ENCODE measurements around the gene NKIRAS1.

The NKIRAS1 gene

DNA sequence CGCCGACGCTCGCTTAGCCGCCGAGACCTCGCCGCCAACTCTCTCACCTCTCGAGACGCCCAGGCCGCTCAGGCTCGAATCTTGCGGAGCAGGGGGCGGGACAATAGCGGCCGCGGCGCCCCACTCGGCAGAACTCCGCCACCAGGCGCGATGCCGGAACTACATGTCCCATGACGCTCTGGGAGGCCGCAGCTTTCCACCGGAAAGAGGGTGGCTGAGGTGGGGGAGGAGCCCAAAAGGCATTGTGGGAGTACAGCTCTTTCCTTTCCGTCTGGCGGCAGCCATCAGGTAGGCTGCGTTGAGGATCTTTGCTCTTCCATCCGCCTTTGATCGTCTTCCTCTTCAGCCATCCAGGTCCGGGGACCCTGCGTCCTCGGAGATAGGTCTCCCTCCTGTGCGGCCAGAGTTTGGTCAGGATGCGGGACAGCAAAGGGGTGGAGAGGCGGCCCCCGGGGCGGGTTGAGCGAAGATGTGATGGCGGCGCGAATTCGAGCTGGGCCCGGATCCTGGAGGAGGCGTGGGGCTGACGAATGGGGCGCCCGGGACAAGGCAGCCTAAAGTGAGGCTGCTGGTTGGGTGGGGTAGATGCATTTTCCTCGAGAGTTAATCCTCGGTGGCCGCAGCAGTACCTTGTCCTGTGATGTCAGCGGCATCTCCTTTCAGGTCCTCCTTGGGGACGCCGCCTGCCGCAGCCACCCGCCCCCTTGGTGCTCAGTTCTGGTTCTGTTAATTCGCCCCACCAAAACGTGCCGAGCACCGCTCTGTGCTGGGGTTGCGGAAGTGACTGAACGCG lies at the start of gene NKIRAS1, which contains the start of gene RPL15:
NKIRAS1 (minus strand) TSS at position 105 of the 793 bp plus-strand sequence. CDS start 6,086 bp downstream, outside the sequence.
RPL15 (plus strand) TSS at position 247 of the 793 bp plus-strand sequence. CDS start 728 bp downstream, outside the sequence.
- in situ Hi-C loops (cut with HindIII; ENCODE audit: low sequenced_read_pairs), result no loop called here
- peak within 1 kb of the TSS; percentile 98 for H3K4me3 ChIP-seq (ENCODE audit: low read depth, low read length)
- TF ChIP-seq, protein P1, sequence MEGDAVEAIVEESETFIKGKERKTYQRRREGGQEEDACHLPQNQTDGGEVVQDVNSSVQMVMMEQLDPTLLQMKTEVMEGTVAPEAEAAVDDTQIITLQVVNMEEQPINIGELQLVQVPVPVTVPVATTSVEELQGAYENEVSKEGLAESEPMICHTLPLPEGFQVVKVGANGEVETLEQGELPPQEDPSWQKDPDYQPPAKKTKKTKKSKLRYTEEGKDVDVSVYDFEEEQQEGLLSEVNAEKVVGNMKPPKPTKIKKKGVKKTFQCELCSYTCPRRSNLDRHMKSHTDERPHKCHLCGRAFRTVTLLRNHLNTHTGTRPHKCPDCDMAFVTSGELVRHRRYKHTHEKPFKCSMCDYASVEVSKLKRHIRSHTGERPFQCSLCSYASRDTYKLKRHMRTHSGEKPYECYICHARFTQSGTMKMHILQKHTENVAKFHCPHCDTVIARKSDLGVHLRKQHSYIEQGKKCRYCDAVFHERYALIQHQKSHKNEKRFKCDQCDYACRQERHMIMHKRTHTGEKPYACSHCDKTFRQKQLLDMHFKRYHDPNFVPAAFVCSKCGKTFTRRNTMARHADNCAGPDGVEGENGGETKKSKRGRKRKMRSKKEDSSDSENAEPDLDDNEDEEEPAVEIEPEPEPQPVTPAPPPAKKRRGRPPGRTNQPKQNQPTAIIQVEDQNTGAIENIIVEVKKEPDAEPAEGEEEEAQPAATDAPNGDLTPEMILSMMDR (IDR thresholded peaks at IDR 0.05; ENCODE audit: low read depth, low read length), result peak; percentile 46
- DNase-seq (ENCODE audit: low read depth, low spot score), result peak; percentile 97

DNA sequence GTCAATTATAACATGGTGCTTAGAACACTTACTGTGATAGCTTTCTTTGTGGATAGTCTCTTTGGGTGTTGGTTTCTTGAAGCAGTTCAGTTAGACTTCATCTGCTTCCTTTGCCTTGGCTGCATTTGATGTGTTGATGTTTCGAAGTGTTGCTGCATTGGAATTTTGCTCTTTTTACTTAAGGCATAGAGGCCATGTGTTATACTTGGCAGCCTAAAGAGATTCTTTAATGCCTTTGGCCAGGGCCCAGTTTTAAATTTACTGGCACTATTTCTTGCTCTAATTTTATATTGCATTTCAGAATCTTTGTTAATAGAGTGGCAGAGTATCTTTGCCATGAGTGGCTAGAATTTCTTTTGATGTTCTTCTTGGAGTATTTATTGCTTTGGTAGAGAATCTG lies 49.5 kb upstream of the NKIRAS1 start:
- DNase-seq (ENCODE audit: low read depth, low spot score), result peak; percentile 63
- in situ Hi-C loops (cut with HindIII; ENCODE audit: low sequenced_read_pairs), result no loop called here
- TF ChIP-seq, protein P1 (IDR thresholded peaks at IDR 0.05; ENCODE audit: low read depth, low read length), result no peak
- H3K4me3 ChIP-seq (ENCODE audit: low read depth, low read length), result no peak overlapping the region

DNA sequence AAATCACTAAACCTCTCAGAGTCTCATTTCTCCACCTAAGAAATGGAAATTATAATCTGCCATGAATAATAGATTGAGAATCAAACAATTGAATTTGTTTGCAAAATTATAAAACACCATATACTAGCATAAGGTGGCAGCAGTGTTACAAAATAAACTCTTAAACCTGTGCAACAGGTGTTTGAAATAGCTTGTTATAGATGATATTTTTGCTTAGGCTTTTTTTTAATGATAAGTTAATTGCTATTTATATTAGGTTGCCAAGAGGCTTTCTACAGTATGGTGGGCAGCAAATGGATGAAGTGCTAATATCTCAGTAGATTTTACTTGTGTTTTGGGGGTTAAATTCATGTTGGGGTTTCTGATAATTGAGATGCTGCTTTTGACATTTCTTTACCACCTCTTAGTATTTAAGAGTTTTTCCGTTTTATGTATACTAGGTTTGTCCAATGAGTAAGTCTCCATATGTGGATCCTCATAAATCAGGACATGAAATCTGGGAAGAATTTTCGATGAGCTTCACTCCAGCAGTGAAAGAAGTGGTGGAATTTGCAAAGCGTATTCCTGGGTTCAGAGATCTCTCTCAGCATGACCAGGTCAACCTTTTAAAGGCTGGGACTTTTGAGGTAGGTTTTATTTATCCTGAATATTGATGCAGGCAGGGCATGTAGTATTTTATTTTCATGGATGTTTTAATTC lies 47.9 kb upstream of the NKIRAS1 start:
- in situ Hi-C loops (cut with HindIII; ENCODE audit: low sequenced_read_pairs), result no loop called here
- DNase-seq (ENCODE audit: low read depth, low spot score), result no peak
- TF ChIP-seq, protein P1 (IDR thresholded peaks at IDR 0.05; ENCODE audit: low read depth, low read length), result no peak
- H3K4me3 ChIP-seq (ENCODE audit: low read depth, low read length), result no peak overlapping the region

DNA sequence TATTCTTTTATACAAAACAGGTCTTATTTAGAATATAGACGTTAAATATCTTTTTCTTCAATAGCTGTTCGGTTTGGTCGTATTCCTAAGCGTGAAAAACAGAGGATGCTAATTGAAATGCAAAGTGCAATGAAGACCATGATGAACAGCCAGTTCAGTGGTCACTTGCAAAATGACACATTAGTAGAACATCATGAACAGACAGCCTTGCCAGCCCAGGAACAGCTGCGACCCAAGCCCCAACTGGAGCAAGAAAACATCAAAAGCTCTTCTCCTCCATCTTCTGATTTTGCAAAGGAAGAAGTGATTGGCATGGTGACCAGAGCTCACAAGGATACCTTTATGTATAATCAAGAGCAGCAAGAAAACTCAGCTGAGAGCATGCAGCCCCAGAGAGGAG lies 45.1 kb upstream of the NKIRAS1 start:
- in situ Hi-C loops (cut with HindIII; ENCODE audit: low sequenced_read_pairs), result no loop called here
- no peak overlapping the region for H3K4me3 ChIP-seq (ENCODE audit: low read depth, low read length)
- TF ChIP-seq, protein P1 (IDR thresholded peaks at IDR 0.05; ENCODE audit: low read depth, low read length), result no peak
- DNase-seq (ENCODE audit: low read depth, low spot score), result no peak

DNA sequence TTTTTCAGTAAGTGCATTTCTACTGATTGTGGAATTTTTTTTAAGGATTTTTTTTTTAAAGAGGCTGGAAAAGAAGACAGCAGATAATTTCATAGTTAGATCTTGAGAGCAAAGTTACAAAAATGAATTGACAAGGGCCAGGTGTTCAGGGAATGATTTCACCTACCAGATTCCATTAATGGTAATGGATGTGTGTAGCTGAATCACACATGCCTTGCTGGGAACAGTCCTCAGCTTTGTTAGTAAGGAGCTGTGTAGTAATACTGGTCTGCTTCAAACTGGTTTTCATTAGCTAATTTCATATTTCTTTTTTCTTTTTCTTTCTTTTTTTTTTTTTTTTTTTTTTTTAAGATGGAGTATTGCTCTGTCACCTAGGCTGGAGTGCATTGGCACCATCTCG lies 44.3 kb upstream of the NKIRAS1 start:
- TF ChIP-seq, protein P1 (IDR thresholded peaks at IDR 0.05; ENCODE audit: low read depth, low read length), result no peak
- in situ Hi-C loops (cut with HindIII; ENCODE audit: low sequenced_read_pairs), result no loop called here
- H3K4me3 ChIP-seq (ENCODE audit: low read depth, low read length), result no peak overlapping the region
- DNase-seq (ENCODE audit: low read depth, low spot score), result no peak

DNA sequence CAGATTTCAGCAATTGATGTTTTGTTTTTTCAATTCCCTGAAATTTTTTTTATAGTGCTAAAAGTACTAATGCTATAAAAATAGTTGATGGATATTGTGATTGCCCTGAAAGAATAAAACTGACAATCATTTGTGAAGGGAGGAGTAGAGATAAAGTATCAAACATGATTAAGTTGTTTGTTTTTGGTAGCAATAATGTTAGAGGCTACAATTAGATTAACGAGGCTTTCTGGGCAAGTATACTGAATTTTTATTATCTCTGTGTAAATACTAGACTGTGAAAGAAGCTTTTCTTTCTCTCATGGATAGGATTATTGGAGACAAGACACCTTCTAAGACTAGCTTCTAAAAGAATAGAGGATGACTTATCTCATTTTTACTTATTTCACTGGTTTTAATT lies 43.9 kb upstream of the NKIRAS1 start:
- in situ Hi-C loops (cut with HindIII; ENCODE audit: low sequenced_read_pairs), result no loop called here
- TF ChIP-seq, protein P1 (IDR thresholded peaks at IDR 0.05; ENCODE audit: low read depth, low read length), result no peak
- DNase-seq (ENCODE audit: low read depth, low spot score), result no peak
- no peak overlapping the region for H3K4me3 ChIP-seq (ENCODE audit: low read depth, low read length)

Data from astrocyte of the spinal cord (primary cell).